Lung (tissue), 12 donors: Measurements from ENCODE around the gene RNF121. TPM values are rescaled to one million over a fixed set of nuclear protein-coding genes. Genes with fewer than 3 reads are reported as not detected.

ENCODE experiments used
- ATAC-seq: fragments of 200-7000 bp; cut with Tn5 transposase; one replicate; pipeline ENCODE4 v1.9.1; 2020; ENCODE audit warnings: moderate number of reproducible peaks; ENCODE audit not compliant: insufficient read depth, low FRiP score
- DNase-seq, 3 donors: peaks; one replicate each; pipeline ENCODE4 v3.0.0-alpha.2; 2013 to 2017
- H3K27ac ChIP-seq, 2 donors: one replicate each; pipeline ENCODE4 v1.5.1; 2013; ENCODE audit warnings: mild to moderate bottlenecking in 2 of 2, moderate library complexity in 2 of 2, control low read depth in 1 of 2, inconsistent platforms in 1 of 2, low read depth in 1 of 2, low read length in 1 of 2
- H3K27me3 ChIP-seq, 3 donors: one replicate each; pipeline ENCODE4 v1.5.1; 2013; ENCODE audit warnings: low read length in 2 of 3; ENCODE audit not compliant: control insufficient read depth in 3 of 3, insufficient read depth in 3 of 3
- H3K36me3 ChIP-seq, 4 donors: one replicate each; pipeline ENCODE4 v1.5.1; 2013; ENCODE audit warnings: low read length in 4 of 4, mild to moderate bottlenecking in 1 of 4, moderate library complexity in 1 of 4; ENCODE audit not compliant: control insufficient read depth in 4 of 4, insufficient read depth in 4 of 4
- H3K4me1 ChIP-seq, 5 donors: one replicate each; pipeline ENCODE4 v1.5.1; 2013; ENCODE audit warnings: low read length in 5 of 5, mild to moderate bottlenecking in 2 of 5, moderate library complexity in 1 of 5; ENCODE audit not compliant: control insufficient read depth in 5 of 5, insufficient read depth in 5 of 5
- H3K4me3 ChIP-seq: one replicate; pipeline ENCODE4 v1.5.1; 2013; ENCODE audit warnings: mild to moderate bottlenecking, control low read depth, moderate library complexity
- H3K9ac ChIP-seq, 2 donors: one replicate each; pipeline ENCODE4 v1.5.1; 2013; ENCODE audit warnings: low read length in 2 of 2, control low read depth in 1 of 2; ENCODE audit not compliant: insufficient read depth in 1 of 2
- H3K9me3 ChIP-seq, 4 donors: one replicate each; pipeline ENCODE4 v1.5.1; 2013; ENCODE audit warnings: low read length in 3 of 4, mild to moderate bottlenecking in 1 of 4, moderate library complexity in 1 of 4; ENCODE audit not compliant: control insufficient read depth in 4 of 4, insufficient read depth in 3 of 4
- WGBS, 2 donors: extraction: QIAGEN DNeasy Blood & Tissue Kit; methylation state at CpG; one replicate each; pipeline ENCODE4 v1.1.7; 2013; 5-methylcytosine and 5-hydroxymethylcytosine counted together
- polyA plus RNA-seq, 2 donors: library from polyadenylated mRNA; stranded (reverse); fragments of 200-250 nt; gene quantifications; one replicate each; pipeline ENCODE4 v1.2.1, GENCODE V29; 2013
- total RNA-seq, 2 donors: library from RNA; depleted of rRNA in 1 of 2; stranded (reverse); fragments of >200 nt in 1 of 2; gene quantifications; one replicate each; pipeline ENCODE4 v1.2.1, GENCODE V29; 2014 to 2021
- TF ChIP-seq, protein P1 (sequence below): IDR thresholded peaks from 2 replicates; pipeline ENCODE4 v1.5.1; 2012; ENCODE audit warnings: mild to moderate bottlenecking; ENCODE audit errors: control extremely low read depth, extremely low read depth
- donor health status: control.
- donor health status: control.
- donor health status: Bipolar disorder and iron deficiency.
- donor health status: healthy.
- donor health status: DM: yes; HTN: yes; CAD: no.

The RNF121 gene
- total and polyA plus RNA-seq, 4 donors, result 14.0 to 30.2 (median 27.6) TPM

GRCh38 chr11:72002841-72003775 lies 74.3 kb downstream of the RNF121 start:
- no peaks in the 10 kb centered on the region for H3K9me3 ChIP-seq
- DNase-seq (peak in 1 of 3 donors; percentile 11), ATAC-seq (no peak)
- 89 to 92% methylated on average over 12 of the region's 12 CpGs for WGBS, 2 donors
- TF ChIP-seq, protein P1, sequence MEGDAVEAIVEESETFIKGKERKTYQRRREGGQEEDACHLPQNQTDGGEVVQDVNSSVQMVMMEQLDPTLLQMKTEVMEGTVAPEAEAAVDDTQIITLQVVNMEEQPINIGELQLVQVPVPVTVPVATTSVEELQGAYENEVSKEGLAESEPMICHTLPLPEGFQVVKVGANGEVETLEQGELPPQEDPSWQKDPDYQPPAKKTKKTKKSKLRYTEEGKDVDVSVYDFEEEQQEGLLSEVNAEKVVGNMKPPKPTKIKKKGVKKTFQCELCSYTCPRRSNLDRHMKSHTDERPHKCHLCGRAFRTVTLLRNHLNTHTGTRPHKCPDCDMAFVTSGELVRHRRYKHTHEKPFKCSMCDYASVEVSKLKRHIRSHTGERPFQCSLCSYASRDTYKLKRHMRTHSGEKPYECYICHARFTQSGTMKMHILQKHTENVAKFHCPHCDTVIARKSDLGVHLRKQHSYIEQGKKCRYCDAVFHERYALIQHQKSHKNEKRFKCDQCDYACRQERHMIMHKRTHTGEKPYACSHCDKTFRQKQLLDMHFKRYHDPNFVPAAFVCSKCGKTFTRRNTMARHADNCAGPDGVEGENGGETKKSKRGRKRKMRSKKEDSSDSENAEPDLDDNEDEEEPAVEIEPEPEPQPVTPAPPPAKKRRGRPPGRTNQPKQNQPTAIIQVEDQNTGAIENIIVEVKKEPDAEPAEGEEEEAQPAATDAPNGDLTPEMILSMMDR, result no peak
- no peak overlapping the region for H3K4me3 ChIP-seq
- H3K27me3 ChIP-seq, result no peaks in the 10 kb centered on the region
- H3K27ac ChIP-seq, result no peak overlapping the region
- peaks cover 0 to 21% (median 0%) of the 10 kb centered on the region in 5 donors for H3K4me1 ChIP-seq
- no peak overlapping the region for H3K9ac ChIP-seq
- peaks cover 14 to 65% (median 58%) of the 10 kb centered on the region in 4 donors for H3K36me3 ChIP-seq

DNA sequence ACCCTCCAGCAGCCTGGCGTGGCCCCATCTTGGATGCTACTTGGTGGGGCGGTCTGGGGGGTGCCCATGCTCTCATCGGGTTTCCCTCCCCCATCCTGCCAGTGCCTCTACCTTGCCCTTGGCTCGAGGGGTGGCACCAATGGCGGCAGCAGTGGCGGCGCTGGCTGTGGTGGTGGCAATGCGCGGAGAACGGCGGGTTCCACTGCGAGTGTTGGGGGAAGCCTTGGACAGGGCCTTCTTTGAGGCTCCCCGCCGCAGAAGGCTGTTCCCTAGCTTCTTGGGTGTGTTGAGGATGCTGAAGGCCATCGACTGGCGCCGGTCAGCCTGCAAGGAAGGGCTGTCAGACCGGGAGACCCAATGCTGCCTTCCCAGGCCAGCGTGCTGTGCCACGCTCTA lies 74.9 kb downstream of the RNF121 start:
- Histone ChIP-seq H3K9ac (no peak overlapping the region), H3K4me3 (no peak overlapping the region), H3K27ac (no peak overlapping the region), H3K4me1 (peaks cover 0 to 16% (median 0%) of the 10 kb centered on the region in 5 donors), H3K36me3 (peaks cover 18 to 71% (median 64%) of the 10 kb centered on the region in 4 donors), H3K9me3 (no peaks in the 10 kb centered on the region), H3K27me3 (no peaks in the 10 kb centered on the region)
- TF ChIP-seq, protein P1, result no peak
- ATAC-seq, result no peak
- peak in 1 of 3 donors; percentile 14 for DNase-seq
- WGBS, 2 donors, result 95 to 96% methylated on average over 20 of the region's 20 CpGs

- Histone ChIP-seq H3K9me3 (no peaks in the 10 kb centered on the region), H3K36me3 (peaks cover 18 to 80% (median 72%) of the 10 kb centered on the region in 4 donors), H3K4me1 (peaks cover 0 to 12% (median 0%) of the 10 kb centered on the region in 5 donors), H3K9ac (no peak overlapping the region), H3K4me3 (no peak overlapping the region), H3K27me3 (no peaks in the 10 kb centered on the region), H3K27ac (no peak overlapping the region)
- WGBS, 2 donors, result 91 to 92% methylated on average over 16 of the region's 16 CpGs
- ATAC-seq (no peak), DNase-seq (peak in 1 of 3 donors; percentile 17)
- TF ChIP-seq, protein P1, result no peak
Observed at GRCh38 chr11:72004515-72005346, 75.9 kb downstream of the RNF121 start.
